ENCODE data around the gene RCOR1. TPM values are rescaled to one million over a fixed set of nuclear protein-coding genes. Genes with fewer than 3 reads are reported as not detected.

The RCOR1 gene
- total and polyA plus RNA-seq, 3 experiments from 2014 or later: 1.1 to 14.9 (median 14.5) TPM

DNA sequence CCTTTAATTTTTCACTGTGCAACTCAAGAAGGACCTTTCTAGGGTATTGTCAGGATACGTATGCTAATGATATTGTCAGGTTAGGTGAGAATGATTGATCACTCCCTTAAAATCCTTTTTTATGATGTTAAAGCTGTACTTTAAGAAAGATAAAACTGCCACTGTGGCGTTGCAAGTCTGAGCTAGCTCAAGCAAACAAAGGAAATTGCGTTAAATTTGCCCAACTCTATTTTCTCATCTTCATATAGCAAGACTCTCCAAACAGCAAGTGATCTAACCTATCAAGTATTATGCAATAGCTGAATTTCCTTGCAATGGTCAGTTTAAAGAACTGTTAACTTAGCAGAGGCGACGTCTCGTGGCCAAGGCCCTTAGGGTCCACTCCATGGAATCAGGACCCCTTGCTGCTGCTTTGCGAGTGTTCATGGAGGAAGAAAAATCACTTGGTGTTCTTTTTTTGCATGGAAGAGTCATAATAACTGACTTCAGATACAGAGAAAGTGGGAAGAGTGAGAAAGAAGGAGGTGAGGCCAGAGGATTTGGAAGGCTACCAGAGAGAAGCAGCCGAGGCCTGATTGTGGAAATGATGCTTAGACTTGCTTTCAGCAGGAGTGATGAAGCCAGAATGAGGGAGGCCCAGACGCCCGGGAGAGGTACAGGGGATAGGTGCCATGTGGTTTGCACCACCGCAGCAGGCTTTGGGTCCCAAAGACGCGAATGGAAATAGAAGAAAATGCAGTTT, 187.3 kb downstream of the RCOR1 start:
- H3K4me3 Mint-ChIP-seq: peak overlapping the region; percentile 51 to 94 (median 87)
- no peaks in the 10 kb centered on the region for H3K27me3 ChIP-seq (ENCODE audit: insufficient read depth, low read length, poor library complexity, severe bottlenecking)
- peak overlapping the region in 7 of 8 donors; percentile 21 to 97 (median 58) for H3K27ac Mint-ChIP-seq
- H3K36me3 Mint-ChIP-seq: peaks cover 0 to 16% (median 0%) of the 10 kb centered on the region in 3 donors
- no peaks in the 10 kb centered on the region for H3K36me3 ChIP-seq (ENCODE audit: insufficient read depth, low read length)
- ChIA-PET CTCF (no interaction called here), POLR2A (no interaction called here)
- H3K27ac ChIP-seq (ENCODE audit: low read depth, low read length): no peak overlapping the region
- H3K4me1 Mint-ChIP-seq: peaks cover 53 to 73% (median 56%) of the 10 kb centered on the region in 3 donors
- DNase-seq: no peak
- no peaks in the 10 kb centered on the region for H3K9me3 ChIP-seq (ENCODE audit: low read length)
- H3K27me3 Mint-ChIP-seq: no peaks in the 10 kb centered on the region
- H3K4me1 ChIP-seq (ENCODE audit: insufficient read depth, low read length): peaks cover 60% of the 10 kb centered on the region
- H3K9me3 Mint-ChIP-seq: no peaks in the 10 kb centered on the region
- no peak overlapping the region for H3K4me3 ChIP-seq (ENCODE audit: low read length)

Other genes starting within 250 kb of the RCOR1 start
- 10 to 100 TPM; 65.4 to 66.0 TPM for gene CINP, start 229.8 kb upstream of the RCOR1 start, total RNA-seq
- 40.5 TPM for gene CINP, start 229.8 kb upstream of the RCOR1 start, polyA plus RNA-seq
- gene TECPR2, start 229.7 kb upstream of the RCOR1 start, total RNA-seq: 10 to 100 TPM in 1 of 2 experiments, 1 to 10 TPM in 1; 8.4 to 11.6 TPM
- 4.5 TPM for gene TECPR2, start 229.7 kb upstream of the RCOR1 start, polyA plus RNA-seq
- gene ANKRD9, start 82.9 kb upstream of the RCOR1 start, total RNA-seq: 10 to 100 TPM; 10.1 to 12.1 TPM
- 1.3 TPM for gene ANKRD9, start 82.9 kb upstream of the RCOR1 start, polyA plus RNA-seq
- 10 to 100 TPM; 61.6 to 62.0 TPM for gene TRAF3, start 184.8 kb downstream of the RCOR1 start, total RNA-seq
- gene TRAF3, start 184.8 kb downstream of the RCOR1 start, polyA plus RNA-seq: 16.3 TPM